ENCODE measurements around the gene RYK. TPM values are rescaled to one million over a fixed set of nuclear protein-coding genes. Genes with fewer than 3 reads are reported as not detected.

RYK gene
- total RNA-seq, 1 experiment from 2014 or later = 55.2 TPM

GRCh38 chr3:134222835-134223234 is 27.8 kb downstream of the RYK start:
- CTCF ChIA-PET = interaction anchor here (0.7 to 0.9 kb wide), 2 partner anchors 10 to 1416 kb away, joined by 3 to 5 read pairs; no protein-coding TSS in a partner anchor
- BruUV-seq (replicated peaks) = no TSS peak
- RAD21 ChIA-PET (ENCODE audit: low non-redundant PET in 1 of 2, low total read pairs in 2 of 2, uncharacterized antibody in 2 of 2, unreplicated experiment in 2 of 2) = interaction anchor here in 1 of 2 experiments (0.7 kb wide), 1 partner anchor 142 kb away, joined by 5 read pairs; no protein-coding TSS in a partner anchor

More at GRCh38 chr3:134222835-134223234, 27.8 kb downstream of the RYK start:
- Histone ChIP-seq H3K9ac (ENCODE audit: low read length) (no peak overlapping the region), H3K4me3 (replicated peaks in 1 of 2; ENCODE audit: low read depth in 1 of 2, low read length in 2 of 2) (no peak overlapping the region), H3K4me1 (ENCODE audit: control insufficient read depth in 1 of 2, insufficient read depth in 2 of 2, low read length in 2 of 2) (0 out of 4 replicates have a peak, but pooled peaks cover 0 to 4% of the 10 kb centered on the region in 2 experiments), H3K9me2 (ENCODE audit: insufficient read depth) (no peaks in the 10 kb centered on the region), H4K20me1 (ENCODE audit: insufficient read depth) (peaks cover 18% of the 10 kb centered on the region; the same call in 1 of the 2 replicates), H3K27me3 (ENCODE audit: insufficient read depth, low read length) (no peaks in the 10 kb centered on the region), H3K79me2 (ENCODE audit: insufficient read depth, low read length) (peaks cover 88% of the 10 kb centered on the region), H3K9me3 (ENCODE audit: control insufficient read depth in 1 of 2, insufficient read depth in 1 of 2, low read depth in 1 of 2, low read length in 2 of 2) (no peaks in the 10 kb centered on the region), H2AFZ (ENCODE audit: low read depth, low read length, poor library complexity, severe bottlenecking) (no peak overlapping the region), H3K36me3 (ENCODE audit: control insufficient read depth in 1 of 2, insufficient read depth in 2 of 2, low read length in 2 of 2) (no peaks in the 10 kb centered on the region), H3K27ac (ENCODE audit: low read depth, low read length) (no peak overlapping the region), H3K4me2 (ENCODE audit: low read length) (no peak overlapping the region)
- TF ChIP-seq, protein P1, sequence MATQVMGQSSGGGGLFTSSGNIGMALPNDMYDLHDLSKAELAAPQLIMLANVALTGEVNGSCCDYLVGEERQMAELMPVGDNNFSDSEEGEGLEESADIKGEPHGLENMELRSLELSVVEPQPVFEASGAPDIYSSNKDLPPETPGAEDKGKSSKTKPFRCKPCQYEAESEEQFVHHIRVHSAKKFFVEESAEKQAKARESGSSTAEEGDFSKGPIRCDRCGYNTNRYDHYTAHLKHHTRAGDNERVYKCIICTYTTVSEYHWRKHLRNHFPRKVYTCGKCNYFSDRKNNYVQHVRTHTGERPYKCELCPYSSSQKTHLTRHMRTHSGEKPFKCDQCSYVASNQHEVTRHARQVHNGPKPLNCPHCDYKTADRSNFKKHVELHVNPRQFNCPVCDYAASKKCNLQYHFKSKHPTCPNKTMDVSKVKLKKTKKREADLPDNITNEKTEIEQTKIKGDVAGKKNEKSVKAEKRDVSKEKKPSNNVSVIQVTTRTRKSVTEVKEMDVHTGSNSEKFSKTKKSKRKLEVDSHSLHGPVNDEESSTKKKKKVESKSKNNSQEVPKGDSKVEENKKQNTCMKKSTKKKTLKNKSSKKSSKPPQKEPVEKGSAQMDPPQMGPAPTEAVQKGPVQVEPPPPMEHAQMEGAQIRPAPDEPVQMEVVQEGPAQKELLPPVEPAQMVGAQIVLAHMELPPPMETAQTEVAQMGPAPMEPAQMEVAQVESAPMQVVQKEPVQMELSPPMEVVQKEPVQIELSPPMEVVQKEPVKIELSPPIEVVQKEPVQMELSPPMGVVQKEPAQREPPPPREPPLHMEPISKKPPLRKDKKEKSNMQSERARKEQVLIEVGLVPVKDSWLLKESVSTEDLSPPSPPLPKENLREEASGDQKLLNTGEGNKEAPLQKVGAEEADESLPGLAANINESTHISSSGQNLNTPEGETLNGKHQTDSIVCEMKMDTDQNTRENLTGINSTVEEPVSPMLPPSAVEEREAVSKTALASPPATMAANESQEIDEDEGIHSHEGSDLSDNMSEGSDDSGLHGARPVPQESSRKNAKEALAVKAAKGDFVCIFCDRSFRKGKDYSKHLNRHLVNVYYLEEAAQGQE (IDR thresholded peaks at IDR 0.05; ENCODE audit: low read depth) = no peak
- TF ChIP-seq POLR2A (IDR thresholded peaks at IDR 0.05; ENCODE audit: borderline replicate concordance, extremely low read depth, insufficient read depth, insufficient read length) = no peak
- TF ChIP-seq EZH2 (IDR thresholded peaks at IDR 0.05) = no peak
- TF ChIP-seq CBX3 (IDR thresholded peaks at IDR 0.05; ENCODE audit: low read depth) = no peak
- TF ChIP-seq EZH2phosphoT487 (IDR thresholded peaks at IDR 0.05; ENCODE audit: borderline replicate concordance) = no peak
- TF ChIP-seq EGR1 (IDR thresholded peaks at IDR 0.05; ENCODE audit: low read depth) = no peak
- TF ChIP-seq SRF (IDR thresholded peaks at IDR 0.05; ENCODE audit: low read depth) = no peak
- TF ChIP-seq FOSL1 (IDR thresholded peaks at IDR 0.05; ENCODE audit: low read depth) = no peak
- no peak for TF ChIP-seq ZFX (IDR thresholded peaks at IDR 0.05)
- TF ChIP-seq ATF3 (IDR thresholded peaks at IDR 0.05) = no peak
- no peak for TF ChIP-seq SP1 (IDR thresholded peaks at IDR 0.05; ENCODE audit: low read depth)
- TF ChIP-seq ZNF274 (IDR thresholded peaks at IDR 0.05; ENCODE audit: low read depth, low read length) = no peak
- no peak for TF ChIP-seq ZBTB33 (IDR thresholded peaks at IDR 0.05; ENCODE audit: extremely low read depth, insufficient replicate concordance, low read length)
- TF ChIP-seq RAD21 (IDR thresholded peaks at IDR 0.05; ENCODE audit: low read depth) = no peak
- no peak for TF ChIP-seq CEBPB (IDR thresholded peaks at IDR 0.05; ENCODE audit: low read depth)
- no peak for TF ChIP-seq SIN3A (IDR thresholded peaks at IDR 0.05; ENCODE audit: low read depth)
- TF ChIP-seq TCF7L2 (IDR thresholded peaks at IDR 0.05; ENCODE audit: borderline replicate concordance, extremely low read depth, insufficient read depth, insufficient read length) = no peak
- no peak for TF ChIP-seq ELF1 (IDR thresholded peaks at IDR 0.05; ENCODE audit: borderline replicate concordance, low read depth)
- no peak for ATAC-seq
- no peak for DNase-seq (ENCODE audit: low read depth, low spot score)
- POLR2A ChIA-PET = no interaction called here
- intact Hi-C loops (cut with micrococcal nuclease) = loop anchor here (5.0 kb wide), 1 partner anchor 416 kb away; the partner anchor contains the start of gene SRPRB

Data from HCT116 (cell line).